AG09309 (cell line): ENCODE measurements around the gene SLC26A9.

Experiments used
- DNase-seq: peaks from one replicate; pipeline ENCODE4 v3.0.0-alpha.2; 2010; ENCODE audit warnings: low read depth
- H3K4me3 ChIP-seq: 2 replicates; pipeline ENCODE4 v1.5.1; 2011; ENCODE audit warnings: mild to moderate bottlenecking, low read depth, low read length, moderate library complexity; ENCODE audit not compliant: control insufficient read depth
- TF ChIP-seq, protein P1 (sequence below): IDR thresholded peaks from 2 replicates; pipeline ENCODE4 v1.5.1; 2011; ENCODE audit warnings: mild to moderate bottlenecking, low read depth, low read length, inconsistent platforms; ENCODE audit not compliant: insufficient read depth, control insufficient read depth; ENCODE audit errors: missing control alignments

The SLC26A9 gene

DNA sequence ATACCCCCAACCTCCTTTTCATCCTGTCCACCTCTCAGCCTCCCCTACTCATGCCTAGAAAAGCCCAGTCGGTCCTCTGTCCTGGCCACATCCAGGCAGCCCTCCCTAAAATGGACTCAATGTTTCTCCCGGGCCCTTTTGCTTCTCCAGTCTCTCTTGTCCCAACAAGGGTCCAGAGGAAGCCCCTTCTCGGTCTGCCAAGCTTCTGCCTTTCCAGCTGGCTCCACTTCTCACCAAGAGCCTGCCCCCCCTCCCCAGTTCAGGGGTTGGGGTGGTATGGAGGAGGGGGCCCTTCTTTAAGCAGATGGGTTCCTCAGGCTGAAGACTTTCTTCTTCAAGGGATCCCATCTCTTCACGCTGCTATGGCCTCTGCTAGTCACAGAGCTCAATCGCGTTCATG, 36.0 kb upstream of the SLC26A9 start:
- H3K4me3 ChIP-seq: no peak overlapping the region
- TF ChIP-seq, protein P1, sequence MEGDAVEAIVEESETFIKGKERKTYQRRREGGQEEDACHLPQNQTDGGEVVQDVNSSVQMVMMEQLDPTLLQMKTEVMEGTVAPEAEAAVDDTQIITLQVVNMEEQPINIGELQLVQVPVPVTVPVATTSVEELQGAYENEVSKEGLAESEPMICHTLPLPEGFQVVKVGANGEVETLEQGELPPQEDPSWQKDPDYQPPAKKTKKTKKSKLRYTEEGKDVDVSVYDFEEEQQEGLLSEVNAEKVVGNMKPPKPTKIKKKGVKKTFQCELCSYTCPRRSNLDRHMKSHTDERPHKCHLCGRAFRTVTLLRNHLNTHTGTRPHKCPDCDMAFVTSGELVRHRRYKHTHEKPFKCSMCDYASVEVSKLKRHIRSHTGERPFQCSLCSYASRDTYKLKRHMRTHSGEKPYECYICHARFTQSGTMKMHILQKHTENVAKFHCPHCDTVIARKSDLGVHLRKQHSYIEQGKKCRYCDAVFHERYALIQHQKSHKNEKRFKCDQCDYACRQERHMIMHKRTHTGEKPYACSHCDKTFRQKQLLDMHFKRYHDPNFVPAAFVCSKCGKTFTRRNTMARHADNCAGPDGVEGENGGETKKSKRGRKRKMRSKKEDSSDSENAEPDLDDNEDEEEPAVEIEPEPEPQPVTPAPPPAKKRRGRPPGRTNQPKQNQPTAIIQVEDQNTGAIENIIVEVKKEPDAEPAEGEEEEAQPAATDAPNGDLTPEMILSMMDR: no peak
- no peak for DNase-seq

DNA sequence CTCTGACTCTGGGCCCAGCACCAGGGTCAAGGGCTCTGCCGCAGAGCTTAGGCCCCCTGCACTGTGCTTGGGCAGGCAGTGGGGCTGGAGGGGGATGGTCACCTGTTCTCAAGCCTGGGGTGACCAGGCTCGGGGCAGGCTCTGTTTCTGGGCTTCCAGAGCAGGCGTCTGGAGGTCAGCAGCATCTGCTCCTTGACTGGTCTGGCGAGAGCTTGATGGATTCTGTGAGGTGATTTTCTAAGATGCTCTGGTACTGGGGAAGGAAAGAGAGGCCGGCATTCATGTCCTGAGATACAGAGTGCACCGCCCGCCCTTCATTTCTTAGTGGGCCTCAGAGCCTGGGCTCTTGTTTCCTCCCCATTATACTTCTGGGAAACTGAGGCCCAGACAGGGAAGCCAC, 35.4 kb upstream of the SLC26A9 start:
- TF ChIP-seq, protein P1: no peak
- no peak overlapping the region for H3K4me3 ChIP-seq
- DNase-seq: no peak

DNA sequence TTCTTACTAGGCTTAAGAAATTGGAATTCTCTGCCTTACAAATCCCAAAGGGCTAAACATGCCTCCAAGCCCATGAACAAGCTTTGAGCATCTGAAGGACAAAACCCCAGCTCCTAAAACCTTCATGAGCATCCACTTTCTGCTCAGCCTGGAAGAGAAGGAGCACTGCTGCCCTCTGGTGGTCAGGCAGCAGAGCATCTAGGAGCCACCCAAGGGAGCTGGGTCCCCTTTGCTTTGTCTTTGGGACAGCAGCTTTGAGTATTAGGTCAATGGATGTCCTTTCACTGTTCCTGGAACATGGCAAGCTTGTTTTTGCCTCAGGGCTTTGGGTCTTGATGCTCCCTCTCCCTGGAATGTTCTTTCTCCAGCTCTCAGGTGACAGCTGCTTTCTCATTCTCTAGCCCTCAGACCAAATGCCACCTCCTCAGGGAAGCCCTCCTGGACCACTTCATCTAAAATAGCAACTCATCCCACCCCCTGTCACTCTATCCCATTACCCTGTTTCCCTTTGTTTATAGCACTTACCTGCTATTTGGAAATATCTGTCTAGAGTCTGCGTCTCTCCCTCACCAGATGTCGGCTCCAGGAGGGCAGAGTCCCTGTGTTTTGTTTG, 34.3 kb upstream of the SLC26A9 start:
- TF ChIP-seq, protein P1: peak; percentile 98
- H3K4me3 ChIP-seq: no peak overlapping the region
- DNase-seq: peak; percentile 53

DNA sequence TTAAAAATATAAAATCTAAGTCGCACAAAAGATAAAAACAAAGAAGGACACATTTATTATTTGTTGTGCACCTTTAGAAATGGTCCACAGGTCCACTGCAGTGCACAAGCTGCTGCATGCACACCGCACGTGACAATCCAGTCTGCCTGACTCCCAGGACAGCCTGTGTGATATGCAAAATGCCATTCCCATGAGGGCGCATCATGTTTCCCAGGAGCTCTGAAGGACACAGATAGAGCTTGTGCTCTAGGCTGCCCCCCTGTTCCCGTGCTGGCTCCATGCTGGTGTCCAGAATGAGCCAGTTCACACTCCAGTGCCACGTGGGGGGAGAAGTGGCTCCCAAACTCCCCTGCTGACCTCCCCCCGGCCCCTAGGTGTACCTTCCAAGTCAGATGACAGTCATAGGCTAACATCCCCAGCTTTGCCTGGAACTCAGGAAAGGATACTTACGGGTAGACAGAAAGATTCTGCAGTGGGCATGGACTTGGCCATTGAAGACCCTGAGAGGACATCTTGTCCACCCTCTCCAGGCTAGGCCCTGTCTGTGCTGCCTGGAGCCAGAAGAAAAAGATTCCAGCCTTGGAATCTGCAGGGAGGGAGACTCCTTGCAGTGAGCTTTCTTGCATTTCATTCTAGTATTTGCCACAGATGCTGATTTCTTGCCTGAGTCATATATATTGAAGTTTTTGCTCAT, 33.6 kb upstream of the SLC26A9 start:
- DNase-seq: no peak
- TF ChIP-seq, protein P1: no peak
- H3K4me3 ChIP-seq: no peak overlapping the region

DNA sequence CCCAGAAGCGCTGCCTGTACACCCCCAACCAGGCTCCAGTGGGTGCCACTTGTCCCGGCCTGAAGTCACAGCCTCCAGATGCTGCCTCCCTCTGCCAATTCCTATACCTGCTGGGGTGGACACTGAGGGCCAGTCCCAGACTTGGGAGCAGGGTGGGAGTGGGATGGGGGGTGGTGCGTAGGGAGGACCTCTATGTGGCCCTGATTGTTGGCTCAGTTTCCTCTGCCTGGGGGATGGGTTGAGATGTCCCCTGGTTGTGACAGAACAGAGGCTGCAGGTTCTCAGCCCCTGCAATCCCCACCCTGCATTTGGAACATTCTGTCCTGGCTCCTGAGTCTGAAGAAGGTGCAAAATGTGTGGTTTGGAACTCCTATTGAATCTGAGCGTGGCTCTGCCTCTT, 32.8 kb upstream of the SLC26A9 start:
- H3K4me3 ChIP-seq: no peak overlapping the region
- no peak for DNase-seq
- TF ChIP-seq, protein P1: no peak

DNA sequence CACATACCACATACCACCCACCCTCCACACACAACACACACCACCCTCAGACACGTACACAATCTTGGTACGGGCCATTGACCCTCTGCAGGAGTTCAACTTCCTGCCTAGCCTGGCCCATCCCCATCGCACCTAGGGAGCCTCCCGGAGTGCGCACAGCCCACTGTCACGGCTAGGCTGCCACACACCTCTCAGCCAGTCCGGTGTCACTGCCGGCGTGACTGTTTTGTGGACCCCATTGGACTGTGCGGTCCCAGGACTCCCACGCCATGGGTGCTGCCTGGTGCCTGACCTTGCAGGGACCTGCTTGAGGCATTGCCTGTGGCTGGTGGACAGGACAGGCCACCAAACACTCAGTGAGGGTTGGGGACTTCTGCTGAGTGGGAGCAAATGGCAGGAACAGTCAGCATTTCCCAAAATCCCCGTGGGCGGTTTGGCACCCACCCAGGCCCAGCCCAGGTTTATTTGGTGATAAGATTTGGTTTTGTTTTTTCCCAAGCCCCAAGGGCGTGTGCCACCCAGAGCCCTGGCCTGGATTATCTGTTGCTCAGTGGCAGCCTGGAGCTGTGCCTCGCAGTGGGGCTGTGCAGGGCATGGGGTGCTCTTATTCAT, 32.2 kb upstream of the SLC26A9 start:
- TF ChIP-seq, protein P1: no peak
- DNase-seq: no peak
- H3K4me3 ChIP-seq: no peak overlapping the region
